ENCODE measurements around the gene ANKRD29. TPM values are rescaled to one million over a fixed set of nuclear protein-coding genes. Genes with fewer than 3 reads are reported as not detected.

Gene ANKRD29
- total and polyA plus RNA-seq, 10 of the 15 experiments (the other 5 are each of a cell fraction or from before 2014, with no cell fraction given) = 0.53 to 9.2 (median 1.6) TPM

GRCh38 chr18:23652232-23652631 lies 10.5 kb downstream of the ANKRD29 start (continued):
- TF ChIP-seq FOXM1 (IDR thresholded peaks at IDR 0.05; ENCODE audit: low read depth, low read length) (no peak), YBX1 (IDR thresholded peaks at IDR 0.05) (no peak)

- in situ Hi-C loops (cut with MboI) (no loop called here), intact Hi-C loops (cut with micrococcal nuclease; ENCODE audit: unreplicated experiment) (no loop called here)
- BruUV-seq (replicated peaks) = no TSS peak
- ChIA-PET RAD21 (ENCODE audit: unreplicated experiment) (interaction anchor here (1.0 kb wide), 1 partner anchor 48 kb away, joined by 3 read pairs; no protein-coding TSS in a partner anchor), SMC1A (ENCODE audit: uncharacterized antibody, unreplicated experiment) (interaction anchor here (1.0 to 1.1 kb wide), 4 partner anchors 11 to 23 kb away, joined by 3 read pairs; no protein-coding TSS in a partner anchor), CTCF (interaction anchor here (1.6 kb wide), 1 partner anchor 12 kb away, joined by 3 read pairs; no protein-coding TSS in a partner anchor), POLR2A (no interaction called here)
- Histone ChIP-seq H3K4me2 (ENCODE audit: control insufficient read depth, insufficient read depth) (no peak overlapping the region), H3K9me3 (replicated peaks; ENCODE audit: control insufficient read depth, insufficient read depth, low read length) (no peaks in the 10 kb centered on the region), H3K4me1 (ENCODE audit: control insufficient read depth, insufficient read depth, low read length) (no peaks in the 10 kb centered on the region), H3K79me2 (ENCODE audit: control insufficient read depth, insufficient read depth, low read length) (no peaks in the 10 kb centered on the region), H4K20me1 (ENCODE audit: control insufficient read depth, insufficient read depth) (no peaks in the 10 kb centered on the region), H2AFZ (ENCODE audit: control insufficient read depth, low read depth, low read length) (no peak overlapping the region), H3K27ac (ENCODE audit: control insufficient read depth, insufficient read depth) (no peak overlapping the region), H3K36me3 (ENCODE audit: control insufficient read depth in 2 of 2, insufficient read depth in 2 of 2, low read length in 1 of 2) (no peaks in the 10 kb centered on the region), H3K27me3 (replicated peaks in 1 of 2; ENCODE audit: control insufficient read depth in 2 of 2, insufficient read depth in 2 of 2, low read length in 1 of 2) (no peaks in the 10 kb centered on the region; a peak in 2 of 4 replicates), H3K9ac (ENCODE audit: control insufficient read depth, insufficient read depth, low read length) (no peak overlapping the region), H3K4me3 (no peak overlapping the region)
- no peak for FAIRE-seq
- no peak for DNase-seq (ENCODE audit: low read depth, low spot score)
- WGBS (ENCODE audit: insufficient coverage, insufficient replicate concordance, low lambda C conversion rate, missing lambda C conversion rate) = 49% methylated on average over 6 of the region's 6 CpGs
- ATAC-seq = no peak
- no peak for TF ChIP-seq SIX5 (IDR thresholded peaks at IDR 0.05; ENCODE audit: low read depth, low read length, severe bottlenecking)
- TF ChIP-seq STAT3 (IDR thresholded peaks at IDR 0.05; ENCODE audit: low read depth, low read length) = no peak
- TF ChIP-seq TCF7 (IDR thresholded peaks at IDR 0.05; ENCODE audit: borderline replicate concordance) = no peak
- TF ChIP-seq PAX8 (IDR thresholded peaks at IDR 0.05) = no peak
- TF ChIP-seq IRF5 (IDR thresholded peaks at IDR 0.05; ENCODE audit: borderline replicate concordance) = no peak
- TF ChIP-seq KLF5 (IDR thresholded peaks at IDR 0.05; ENCODE audit: partially characterized antibody) = no peak
- TF ChIP-seq PML (IDR thresholded peaks at IDR 0.05; ENCODE audit: low read length) = no peak
- TF ChIP-seq MEF2A (IDR thresholded peaks at IDR 0.05; ENCODE audit: insufficient read depth, low read depth, low read length) = no peak
- TF ChIP-seq SIN3A (IDR thresholded peaks at IDR 0.05; ENCODE audit: low read depth, low read length) = no peak
- no peak for TF ChIP-seq KDM1A (IDR thresholded peaks at IDR 0.05; ENCODE audit: borderline replicate concordance)
- no peak for TF ChIP-seq NR2F1 (conservative IDR thresholded peaks at IDR 0.05)
- no peak for TF ChIP-seq NKRF (conservative IDR thresholded peaks at IDR 0.05)
- TF ChIP-seq BCLAF1 (IDR thresholded peaks at IDR 0.05) = no peak
- no peak for TF ChIP-seq NFYB (IDR thresholded peaks at IDR 0.05; ENCODE audit: insufficient read depth, low read depth, low read length)
These were observed 11.5 kb downstream of the ANKRD29 start for GRCh38 chr18:23650968-23651927.
